Esophagus mucosa (tissue), 1 donor: ENCODE data around the gene FSTL4. TPM values are rescaled to one million over a fixed set of nuclear protein-coding genes. Genes with fewer than 3 reads are reported as not detected.

Source experiments
- ATAC-seq: fragments of 200-7000 bp; cut with Tn5 transposase; one replicate; pipeline ENCODE4 v1.9.1; 2020
- total RNA-seq: library from RNA; stranded (reverse); gene quantifications from one replicate; pipeline ENCODE4 v1.2.4, GENCODE V29; 2023
- donor health status: DM: yes; HTN: yes; CAD: no.

Gene FSTL4
- total RNA-seq, 1 donor from 2014 or later = 2.8 TPM

- no peak for ATAC-seq
These were observed 273.6 kb downstream of the FSTL4 start for GRCh38 chr5:133338504-133339355.

- ATAC-seq = no peak
These were observed 274.4 kb downstream of the FSTL4 start for GRCh38 chr5:133337795-133338445.

- ATAC-seq = no peak
These were observed 275.4 kb downstream of the FSTL4 start for GRCh38 chr5:133336969-133337410.

- ATAC-seq = peak; percentile 43
These were observed 276.0 kb downstream of the FSTL4 start for GRCh38 chr5:133336121-133336968.

- no peak for ATAC-seq
These were observed 277.3 kb downstream of the FSTL4 start for GRCh38 chr5:133334796-133335639.

- ATAC-seq = no peak
These were observed 278.8 kb downstream of the FSTL4 start for GRCh38 chr5:133333326-133334150.

- ATAC-seq = no peak
These were observed 279.8 kb downstream of the FSTL4 start for GRCh38 chr5:133332439-133333024.

GRCh38 chr5:133331941-133332340 lies 280.4 kb downstream of the FSTL4 start:
- ATAC-seq = no peak

GRCh38 chr5:133330956-133331355 lies 281.4 kb downstream of the FSTL4 start:
- ATAC-seq = no peak

- no peak for ATAC-seq
These were observed 283.5 kb downstream of the FSTL4 start for GRCh38 chr5:133328800-133329199.

GRCh38 chr5:133327946-133328401 lies 284.4 kb downstream of the FSTL4 start:
- ATAC-seq = no peak

GRCh38 chr5:133326361-133326760 lies 286.0 kb downstream of the FSTL4 start:
- ATAC-seq = no peak

GRCh38 chr5:133325864-133326263 lies 286.5 kb downstream of the FSTL4 start:
- no peak for ATAC-seq

GRCh38 chr5:133324926-133325325 lies 287.4 kb downstream of the FSTL4 start:
- no peak for ATAC-seq

- ATAC-seq = no peak
These were observed 288.6 kb downstream of the FSTL4 start for GRCh38 chr5:133323494-133324457.

- ATAC-seq = no peak
These were observed 289.6 kb downstream of the FSTL4 start for GRCh38 chr5:133322743-133323142.

GRCh38 chr5:133321833-133322420 lies 290.4 kb downstream of the FSTL4 start:
- no peak for ATAC-seq

- no peak for ATAC-seq
These were observed 291.0 kb downstream of the FSTL4 start for GRCh38 chr5:133321286-133321832.
